Measurements from ENCODE around the gene PDE8A. TPM values are rescaled to one million over a fixed set of nuclear protein-coding genes. Genes with fewer than 3 reads are reported as not detected.
A peak's percentile ranks its signal among the peaks of the same experiment; 100 is the strongest.

The PDE8A gene
- total and polyA plus RNA-seq, 2 experiments from 2014 or later = 5.6 to 7.5 TPM

DNA sequence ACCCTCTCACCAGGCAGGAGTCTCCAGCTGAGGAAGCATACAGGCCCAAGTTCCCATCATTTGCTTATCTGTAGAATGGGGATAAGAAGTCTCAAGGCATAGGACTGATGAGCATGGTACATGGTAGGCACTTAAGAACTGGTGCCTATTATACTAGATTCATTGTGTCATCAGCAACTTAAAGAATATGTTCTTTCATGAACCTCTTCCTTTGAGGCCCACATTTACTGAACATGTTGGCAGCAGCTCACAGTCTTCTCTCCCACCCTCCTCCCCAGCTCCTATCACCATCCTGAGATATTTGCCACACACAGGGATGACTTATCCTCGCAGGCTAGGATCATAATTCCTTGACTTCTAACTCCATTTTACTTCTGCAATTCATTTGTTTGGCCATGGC is 142.5 kb downstream of the PDE8A start:
- no peak overlapping the region for H3K4me2 ChIP-seq
- TF ChIP-seq POLR2AphosphoS5 (IDR thresholded peaks at IDR 0.05; ENCODE audit: low read depth) = no peak
- TF ChIP-seq, protein P1, sequence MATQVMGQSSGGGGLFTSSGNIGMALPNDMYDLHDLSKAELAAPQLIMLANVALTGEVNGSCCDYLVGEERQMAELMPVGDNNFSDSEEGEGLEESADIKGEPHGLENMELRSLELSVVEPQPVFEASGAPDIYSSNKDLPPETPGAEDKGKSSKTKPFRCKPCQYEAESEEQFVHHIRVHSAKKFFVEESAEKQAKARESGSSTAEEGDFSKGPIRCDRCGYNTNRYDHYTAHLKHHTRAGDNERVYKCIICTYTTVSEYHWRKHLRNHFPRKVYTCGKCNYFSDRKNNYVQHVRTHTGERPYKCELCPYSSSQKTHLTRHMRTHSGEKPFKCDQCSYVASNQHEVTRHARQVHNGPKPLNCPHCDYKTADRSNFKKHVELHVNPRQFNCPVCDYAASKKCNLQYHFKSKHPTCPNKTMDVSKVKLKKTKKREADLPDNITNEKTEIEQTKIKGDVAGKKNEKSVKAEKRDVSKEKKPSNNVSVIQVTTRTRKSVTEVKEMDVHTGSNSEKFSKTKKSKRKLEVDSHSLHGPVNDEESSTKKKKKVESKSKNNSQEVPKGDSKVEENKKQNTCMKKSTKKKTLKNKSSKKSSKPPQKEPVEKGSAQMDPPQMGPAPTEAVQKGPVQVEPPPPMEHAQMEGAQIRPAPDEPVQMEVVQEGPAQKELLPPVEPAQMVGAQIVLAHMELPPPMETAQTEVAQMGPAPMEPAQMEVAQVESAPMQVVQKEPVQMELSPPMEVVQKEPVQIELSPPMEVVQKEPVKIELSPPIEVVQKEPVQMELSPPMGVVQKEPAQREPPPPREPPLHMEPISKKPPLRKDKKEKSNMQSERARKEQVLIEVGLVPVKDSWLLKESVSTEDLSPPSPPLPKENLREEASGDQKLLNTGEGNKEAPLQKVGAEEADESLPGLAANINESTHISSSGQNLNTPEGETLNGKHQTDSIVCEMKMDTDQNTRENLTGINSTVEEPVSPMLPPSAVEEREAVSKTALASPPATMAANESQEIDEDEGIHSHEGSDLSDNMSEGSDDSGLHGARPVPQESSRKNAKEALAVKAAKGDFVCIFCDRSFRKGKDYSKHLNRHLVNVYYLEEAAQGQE (IDR thresholded peaks at IDR 0.05; ENCODE audit: unreplicated experiment) = no peak
- TF ChIP-seq, protein P2, sequence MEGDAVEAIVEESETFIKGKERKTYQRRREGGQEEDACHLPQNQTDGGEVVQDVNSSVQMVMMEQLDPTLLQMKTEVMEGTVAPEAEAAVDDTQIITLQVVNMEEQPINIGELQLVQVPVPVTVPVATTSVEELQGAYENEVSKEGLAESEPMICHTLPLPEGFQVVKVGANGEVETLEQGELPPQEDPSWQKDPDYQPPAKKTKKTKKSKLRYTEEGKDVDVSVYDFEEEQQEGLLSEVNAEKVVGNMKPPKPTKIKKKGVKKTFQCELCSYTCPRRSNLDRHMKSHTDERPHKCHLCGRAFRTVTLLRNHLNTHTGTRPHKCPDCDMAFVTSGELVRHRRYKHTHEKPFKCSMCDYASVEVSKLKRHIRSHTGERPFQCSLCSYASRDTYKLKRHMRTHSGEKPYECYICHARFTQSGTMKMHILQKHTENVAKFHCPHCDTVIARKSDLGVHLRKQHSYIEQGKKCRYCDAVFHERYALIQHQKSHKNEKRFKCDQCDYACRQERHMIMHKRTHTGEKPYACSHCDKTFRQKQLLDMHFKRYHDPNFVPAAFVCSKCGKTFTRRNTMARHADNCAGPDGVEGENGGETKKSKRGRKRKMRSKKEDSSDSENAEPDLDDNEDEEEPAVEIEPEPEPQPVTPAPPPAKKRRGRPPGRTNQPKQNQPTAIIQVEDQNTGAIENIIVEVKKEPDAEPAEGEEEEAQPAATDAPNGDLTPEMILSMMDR (conservative IDR thresholded peaks at IDR 0.05; ENCODE audit: low read depth in 2 of 2) = no peak
- no peak for TF ChIP-seq CREB1 (CRISPR knock-in tag; IDR thresholded peaks at IDR 0.05; ENCODE audit: low read depth)
- no peak for TF ChIP-seq EZH2phosphoT487 (IDR thresholded peaks at IDR 0.05; ENCODE audit: unreplicated experiment)
- TF ChIP-seq ZNF114 (CRISPR knock-in tag; IDR thresholded peaks at IDR 0.05) = no peak
- Mint-ChIP-seq H3K4me1 (peaks cover 11% of the 10 kb centered on the region; the same call in 2 of the 3 replicates), H3K4me3 (no peak overlapping the region), H3K9me3 (no peaks in the 10 kb centered on the region), H3K27ac (no peak overlapping the region), H3K27me3 (ENCODE audit: insufficient read depth, low read depth, poor library complexity) (peaks cover 2% of the 10 kb centered on the region), H3K36me3 (ENCODE audit: low read depth) (peaks cover 17% of the 10 kb centered on the region)
- H3K4me1 ChIP-seq (ENCODE audit: insufficient read depth) = no peaks in the 10 kb centered on the region; the same call in 1 of the 2 replicates
- no peaks in the 10 kb centered on the region for H3F3A ChIP-seq (replicated peaks; ENCODE audit: low read depth)
- H3K4me3 ChIP-seq = no peak overlapping the region
- no peak for DNase-seq (ENCODE audit: low spot score)
- no peak for ATAC-seq
- H4K20me1 ChIP-seq (replicated peaks; ENCODE audit: insufficient read depth) = no peaks in the 10 kb centered on the region
- H2AFZ ChIP-seq = no peak overlapping the region
- no peak overlapping the region for H3K27ac ChIP-seq (ENCODE audit: low read depth)
- H3K36me3 ChIP-seq (ENCODE audit: insufficient read depth) = no peaks in the 10 kb centered on the region
- H3K79me2 ChIP-seq (replicated peaks; ENCODE audit: insufficient read depth) = no peaks in the 10 kb centered on the region
- H3K9me2 ChIP-seq (ENCODE audit: insufficient read depth) = no peaks in the 10 kb centered on the region
- H3K27me3 ChIP-seq (ENCODE audit: insufficient read depth) = no peaks in the 10 kb centered on the region

DNA sequence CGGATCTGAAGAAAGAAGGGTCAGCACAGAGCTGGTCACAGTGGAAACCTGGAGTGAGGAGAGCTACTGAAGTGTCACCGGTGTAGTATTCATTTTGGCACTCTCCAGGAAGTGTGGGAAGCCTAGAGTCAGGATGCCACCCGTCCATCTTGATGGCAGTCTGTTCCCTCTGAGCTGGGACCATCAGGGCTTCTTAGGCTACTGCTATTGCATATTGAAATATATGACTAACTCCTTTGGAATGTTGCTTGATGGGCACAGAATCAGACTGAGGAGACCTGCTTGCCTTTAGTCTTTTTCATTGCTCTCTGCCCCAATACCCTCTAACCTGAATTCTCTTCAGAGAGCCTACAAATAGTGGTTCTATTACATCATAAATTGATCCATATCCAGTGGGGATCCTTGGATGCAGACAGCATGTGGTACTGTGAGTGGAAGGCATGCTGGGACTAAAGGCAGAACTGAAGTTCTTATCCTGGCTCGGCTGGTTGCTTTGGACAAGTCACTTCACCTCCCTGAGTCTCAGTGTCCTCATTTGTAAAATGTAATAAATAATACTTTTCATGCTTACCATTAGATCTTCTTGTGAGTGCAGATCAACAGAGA is 143.5 kb downstream of the PDE8A start:
- H3K27ac ChIP-seq (ENCODE audit: low read depth) = no peak overlapping the region
- Mint-ChIP-seq H3K4me3 (no peak overlapping the region), H3K27me3 (ENCODE audit: insufficient read depth, low read depth, poor library complexity) (peaks cover 2% of the 10 kb centered on the region), H3K9me3 (no peaks in the 10 kb centered on the region), H3K36me3 (ENCODE audit: low read depth) (peaks cover 18% of the 10 kb centered on the region), H3K4me1 (peaks cover 11% of the 10 kb centered on the region; the same call in 2 of the 3 replicates), H3K27ac (no peak overlapping the region)
- no peaks in the 10 kb centered on the region for H3K79me2 ChIP-seq (replicated peaks; ENCODE audit: insufficient read depth)
- no peak overlapping the region for H3K4me3 ChIP-seq
- no peaks in the 10 kb centered on the region for H4K20me1 ChIP-seq (replicated peaks; ENCODE audit: insufficient read depth)
- DNase-seq (ENCODE audit: low spot score) (peak; percentile 54), ATAC-seq (peak; percentile 66)
- H3K4me1 ChIP-seq (ENCODE audit: insufficient read depth) = no peaks in the 10 kb centered on the region; the same call in 1 of the 2 replicates
- no peaks in the 10 kb centered on the region for H3K36me3 ChIP-seq (ENCODE audit: insufficient read depth)
- H3F3A ChIP-seq (replicated peaks; ENCODE audit: low read depth) = no peaks in the 10 kb centered on the region
- H3K4me2 ChIP-seq = no peak overlapping the region
- no peaks in the 10 kb centered on the region for H3K27me3 ChIP-seq (ENCODE audit: insufficient read depth)
- no peaks in the 10 kb centered on the region for H3K9me2 ChIP-seq (ENCODE audit: insufficient read depth)
- no peak overlapping the region for H2AFZ ChIP-seq
- TF ChIP-seq, protein P2 (conservative IDR thresholded peaks at IDR 0.05; ENCODE audit: low read depth in 2 of 2) = no peak
- no peak for TF ChIP-seq JUNB (IDR thresholded peaks at IDR 0.05; ENCODE audit: unreplicated experiment)
- TF ChIP-seq STAT1 (IDR thresholded peaks at IDR 0.05; ENCODE audit: unreplicated experiment) = no peak
- TF ChIP-seq, protein P1 (IDR thresholded peaks at IDR 0.05; ENCODE audit: unreplicated experiment) = no peak
- TF ChIP-seq, protein P3, sequence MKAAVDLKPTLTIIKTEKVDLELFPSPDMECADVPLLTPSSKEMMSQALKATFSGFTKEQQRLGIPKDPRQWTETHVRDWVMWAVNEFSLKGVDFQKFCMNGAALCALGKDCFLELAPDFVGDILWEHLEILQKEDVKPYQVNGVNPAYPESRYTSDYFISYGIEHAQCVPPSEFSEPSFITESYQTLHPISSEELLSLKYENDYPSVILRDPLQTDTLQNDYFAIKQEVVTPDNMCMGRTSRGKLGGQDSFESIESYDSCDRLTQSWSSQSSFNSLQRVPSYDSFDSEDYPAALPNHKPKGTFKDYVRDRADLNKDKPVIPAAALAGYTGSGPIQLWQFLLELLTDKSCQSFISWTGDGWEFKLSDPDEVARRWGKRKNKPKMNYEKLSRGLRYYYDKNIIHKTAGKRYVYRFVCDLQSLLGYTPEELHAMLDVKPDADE (IDR thresholded peaks at IDR 0.05) = no peak
- no peak for TF ChIP-seq POLR2AphosphoS5 (IDR thresholded peaks at IDR 0.05; ENCODE audit: low read depth)
- TF ChIP-seq ZNF331 (CRISPR knock-in tag; IDR thresholded peaks at IDR 0.05; ENCODE audit: low read depth) = no peak
- no peak for TF ChIP-seq NANOG (IDR thresholded peaks at IDR 0.05; ENCODE audit: borderline replicate concordance)
- TF ChIP-seq CREB1 (CRISPR knock-in tag; IDR thresholded peaks at IDR 0.05; ENCODE audit: low read depth) = no peak
- TF ChIP-seq ZNF114 (CRISPR knock-in tag; IDR thresholded peaks at IDR 0.05) = no peak
